GM12878 (cell line): ENCODE data around the gene BAZ2B. TPM values are rescaled to one million over a fixed set of nuclear protein-coding genes. Genes with fewer than 3 reads are reported as not detected.

Source experiments
- ATAC-seq: fragments of 200-7000 bp; cut with Tn5 transposase; 3 replicates; pipeline ENCODE4 v1.9.1; 2020; ENCODE audit warnings: mild to moderate bottlenecking, moderate library complexity
- BruUV-seq: library from RNA; stranded (reverse); fragments of 400-500 nt; replicated peaks from 2 replicates; lab custom pipeline; 2021; lab: Mats Ljungman, UMichigan
- CTCF ChIA-PET: fragments of 300-600 bp; sonication (Branson Sonifier 250); formaldehyde crosslinking; extraction: SDS; loops from one replicate; lab custom pipeline; 2021; ENCODE audit warnings: inconsistent platforms; lab: Yijun Ruan, JAX
- POLR2A ChIA-PET: fragments of 350-600 bp; formaldehyde crosslinking; extraction: SDS; loops from one replicate; lab custom pipeline; 2021; ENCODE audit warnings: inconsistent platforms; lab: Charles Lee
- RAD21 ChIA-PET: fragments of 300-600 bp; sonication (Branson Sonifier 250); formaldehyde crosslinking; loops from one replicate; lab custom pipeline; 2023; ENCODE audit warnings: antibody characterized with exemption; ENCODE audit not compliant: unreplicated experiment; lab: Charles Lee
- SMC1A ChIA-PET: fragments of 300-600 bp; sonication (Branson Sonifier 250); formaldehyde crosslinking; loops from one replicate; lab custom pipeline; 2023; ENCODE audit not compliant: unreplicated experiment, uncharacterized antibody; lab: Charles Lee
- DNase-seq: peaks from one replicate; pipeline ENCODE4 v3.0.0-alpha.2; 2011; ENCODE audit warnings: low read depth, low spot score
- FAIRE-seq: peaks from 3 replicates; lab custom pipeline; 2011; peaks lifted over from hg19 to GRCh38; lab: Jason Lieb, UNC
- H2AFZ ChIP-seq: 2 replicates; pipeline ENCODE4 v1.6.0; 2011; ENCODE audit warnings: low read depth, low read length, control low read depth; ENCODE audit not compliant: control insufficient read depth
- H3K27ac ChIP-seq: 2 replicates; pipeline ENCODE4 v1.5.1; 2011; ENCODE audit warnings: control low read depth; ENCODE audit not compliant: control insufficient read depth, insufficient read depth
- H3K27me3 ChIP-seq, 2 experiments: replicated peaks in 1 of 2; 2 replicates each; pipeline versions ENCODE4 v1.6.0 to v1.6.1; 2011; ENCODE audit warnings: low read length in 1 of 2; ENCODE audit not compliant: control insufficient read depth in 2 of 2, insufficient read depth in 2 of 2
- H3K36me3 ChIP-seq, 2 experiments: 2 replicates each; pipeline ENCODE4 v1.5.1; 2011; ENCODE audit warnings: low read length in 1 of 2; ENCODE audit not compliant: control insufficient read depth in 2 of 2, insufficient read depth in 2 of 2
- H3K4me1 ChIP-seq: 2 replicates; pipeline ENCODE4 v1.6.1; 2011; ENCODE audit warnings: mild to moderate bottlenecking, low read length, moderate library complexity, mixed read lengths; ENCODE audit not compliant: control insufficient read depth, insufficient read depth
- H3K4me2 ChIP-seq: 2 replicates; pipeline ENCODE4 v1.6.0; 2011; ENCODE audit warnings: control low read depth; ENCODE audit not compliant: control insufficient read depth, insufficient read depth
- H3K4me3 ChIP-seq: fragments of 200-600 bp; sonication (generic); 2 replicates; pipeline ENCODE4 v1.5.1; 2016
- H3K79me2 ChIP-seq: 2 replicates; pipeline ENCODE4 v1.6.0; 2011; ENCODE audit warnings: low read length; ENCODE audit not compliant: control insufficient read depth, insufficient read depth
- H3K9ac ChIP-seq: 2 replicates; pipeline ENCODE4 v1.8.0; 2011; ENCODE audit warnings: low read length, control low read depth, mixed read lengths; ENCODE audit not compliant: control insufficient read depth, insufficient read depth
- H3K9me3 ChIP-seq: replicated peaks from 3 replicates; pipeline ENCODE4 v1.5.1; 2011; ENCODE audit warnings: mild to moderate bottlenecking, low read length; ENCODE audit not compliant: control insufficient read depth, insufficient read depth
- H4K20me1 ChIP-seq: 2 replicates; pipeline ENCODE4 v1.6.0; 2011; ENCODE audit not compliant: control insufficient read depth, insufficient read depth
- ASH2L ChIP-seq: fragments of 300-600, 200-600 bp; sonication (generic); IDR thresholded peaks from 2 replicates; pipeline ENCODE4 v1.6.1; 2017; ENCODE audit warnings: low read depth, mild to moderate bottlenecking, borderline replicate concordance
- ETV6 ChIP-seq, 2 experiments: fragments of 450-650 bp in 1 of 2; IDR thresholded peaks in 1 of 2; conservative IDR thresholded peaks in 1 of 2; 2 replicates each; pipeline ENCODE4 v1.6.1; 2014; ENCODE audit warnings: antibody characterized with exemption in 1 of 2, borderline replicate concordance in 1 of 2, low read depth in 1 of 2, mild to moderate bottlenecking in 1 of 2, moderate library complexity in 1 of 2
- FOS ChIP-seq: IDR thresholded peaks from 3 replicates; pipeline ENCODE4 v1.6.1; 2011; ENCODE audit warnings: borderline replicate concordance; ENCODE audit not compliant: insufficient read length; ENCODE audit errors: extremely low read depth
- KDM1A ChIP-seq: fragments of 200-600 bp; sonication (generic); IDR thresholded peaks from 2 replicates; pipeline ENCODE4 v1.6.1; 2016; ENCODE audit warnings: borderline replicate concordance
- KLF5 ChIP-seq: fragments of 450-650 bp; IDR thresholded peaks from 2 replicates; pipeline ENCODE4 v1.6.1; 2014; ENCODE audit warnings: mild to moderate bottlenecking; ENCODE audit not compliant: partially characterized antibody
- MYB ChIP-seq: fragments of 150-350 bp; IDR thresholded peaks from 2 replicates; pipeline ENCODE4 v1.6.1; 2014; ENCODE audit warnings: mild to moderate bottlenecking, low read depth, low read length, borderline replicate concordance
- PBX3 ChIP-seq: IDR thresholded peaks from 2 replicates; pipeline ENCODE4 v1.6.1; 2011; ENCODE audit warnings: mild to moderate bottlenecking, low read depth, low read length, moderate library complexity; ENCODE audit not compliant: insufficient replicate concordance
- RFX5 ChIP-seq: IDR thresholded peaks from 2 replicates; pipeline ENCODE4 v1.6.1; 2011; ENCODE audit warnings: low read depth, low read length, improper control_type of control experiment
- SMARCA5 ChIP-seq: fragments of 450-650 bp; IDR thresholded peaks from 2 replicates; pipeline ENCODE4 v1.6.1; 2017; ENCODE audit warnings: mild to moderate bottlenecking
- TAF1 ChIP-seq: IDR thresholded peaks from 2 replicates; pipeline ENCODE4 v1.6.1; 2011; ENCODE audit warnings: mild to moderate bottlenecking, low read depth, low read length, borderline replicate concordance
- ZBTB4 ChIP-seq: fragments of 450-650 bp; formaldehyde crosslinking; IDR thresholded peaks from 2 replicates; pipeline ENCODE4 v1.4.0; 2022; ENCODE audit warnings: mild to moderate bottlenecking, moderate library complexity
- ZZZ3 ChIP-seq: IDR thresholded peaks from 2 replicates; pipeline ENCODE4 v1.6.1; 2011; ENCODE audit warnings: low read depth; ENCODE audit not compliant: control insufficient read depth, insufficient read length
- WGBS: methylation state at CpG from one replicate; pipeline ENCODE4 v1.1.6; 2016; ENCODE audit warnings: low lambda C conversion rate; ENCODE audit not compliant: insufficient replicate concordance, insufficient coverage; ENCODE audit errors: missing lambda C conversion rate; 5-methylcytosine and 5-hydroxymethylcytosine counted together
- in situ Hi-C: fragments of 300-500 bp; cut with MboI; formaldehyde crosslinking; loops from 9 replicates; pipeline ENCODE4 v1.14.3; 2018; ENCODE audit warnings: mixed read lengths
- intact Hi-C: fragments of 100-400 bp; cut with micrococcal nuclease; formaldehyde crosslinking; loops from one replicate; pipeline ENCODE4 v1.14.2; 2022; ENCODE audit not compliant: unreplicated experiment
- polyA plus RNA-seq, 11 experiments: library from polyadenylated mRNA; depleted of rRNA in 4 of 11; unstranded in 6 of 11; stranded (reverse) in 5 of 11; fragments of >200 nt; fragmentation: Nextera tagmentation in 4 of 11; fragmentation: Illumina TruSeq in 1 of 11; extraction: Ambion mirVana in 4 of 11; extraction: Trizol in 1 of 11; gene quantifications; 1 replicate in 1 of 11; 2 replicates in 10 of 11; pipeline versions ENCODE4 v1.2.1 to v1.2.3, GENCODE V29; 2011 to 2016; ENCODE audit warnings: inconsistent platforms in 2 of 11, missing spikeins in 2 of 11, low read depth in 1 of 11
- total RNA-seq, 4 experiments: library from RNA; depleted of rRNA in 3 of 4; stranded (reverse); fragments of >200 nt in 3 of 4; fragmentation: Illumina TruSeq in 1 of 4; extraction: Trizol in 1 of 4; gene quantifications; 2 replicates each; pipeline versions ENCODE4 v1.2.1 to v1.2.3, GENCODE V29; 2013 to 2021
- TF ChIP-seq, protein P1 (sequence below): fragments of 150-350 bp; IDR thresholded peaks from 2 replicates; pipeline ENCODE4 v1.6.1; 2016; ENCODE audit warnings: low read depth, low read length

The BAZ2B gene
- total and polyA plus RNA-seq, 10 of the 15 experiments (the other 5 are each of a cell fraction or from before 2014, with no cell fraction given) = 8.8 to 49.7 (median 24.7) TPM

DNA sequence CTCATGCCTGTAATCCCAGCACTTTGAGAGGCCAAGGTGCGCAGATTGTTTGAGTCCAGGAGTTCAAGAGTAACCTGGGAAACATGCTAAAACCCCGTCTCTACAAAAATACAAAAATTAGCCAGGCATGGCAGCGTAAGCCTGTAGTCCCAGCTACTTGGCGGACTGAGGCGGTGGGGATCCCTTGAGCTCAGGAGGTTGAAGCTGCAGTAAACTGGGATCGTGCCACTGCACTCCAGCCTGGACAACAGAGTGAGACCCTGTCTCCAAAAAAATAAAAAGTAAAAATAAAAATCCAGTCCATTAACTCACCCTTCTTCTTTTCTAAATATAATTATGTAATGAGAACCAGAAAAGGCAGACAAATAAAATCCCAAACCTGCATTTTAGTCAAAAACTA lies 8.2 kb downstream of the BAZ2B start:
- no peaks in the 10 kb centered on the region for H4K20me1 ChIP-seq

More for the DNA sequence above, 8.2 kb downstream of the BAZ2B start:
- ChIA-PET CTCF (no interaction called here), RAD21 (interaction anchor here (1.1 kb wide), 1 partner anchor 13 kb away, joined by 3 read pairs; no protein-coding TSS in a partner anchor), SMC1A (interaction anchor here (1.8 kb wide), 1 partner anchor 8 kb away, joined by 4 read pairs; no protein-coding TSS in a partner anchor), POLR2A (no interaction called here)
- FAIRE-seq (no peak), ATAC-seq (no peak), DNase-seq (no peak)
- H3K4me2 ChIP-seq = no peak overlapping the region
- intact Hi-C loops (no loop called here), in situ Hi-C loops (no loop called here)
- BruUV-seq = no TSS peak
- no peak overlapping the region for H3K4me3 ChIP-seq
- no peak overlapping the region for H3K9ac ChIP-seq
- peaks cover 12% of the 10 kb centered on the region for H3K79me2 ChIP-seq
- WGBS = 95% methylated on average over 6 of the region's 6 CpGs
- H3K9me3 ChIP-seq = no peaks in the 10 kb centered on the region
- H2AFZ ChIP-seq = no peak overlapping the region
- H3K36me3 ChIP-seq = no peaks in the 10 kb centered on the region
- H3K27ac ChIP-seq = no peak overlapping the region
- H3K4me1 ChIP-seq = no peaks in the 10 kb centered on the region; the same call in 1 of the 2 replicates
- TF ChIP-seq KLF5 (no peak), SMARCA5 (no peak), ASH2L (no peak), RFX5 (no peak), MYB (no peak), ZZZ3 (no peak), FOS (no peak), TAF1 (no peak), PBX3 (no peak), ETV6 (conservative IDR thresholded peaks at IDR 0.05 in 1 of 2, IDR thresholded peaks at IDR 0.05 in 1 of 2; ENCODE audit: borderline replicate concordance in 1 of 2, low read depth in 1 of 2) (no peak), ZBTB4 (CRISPR knock-in tag) (no peak), KDM1A (no peak)
- TF ChIP-seq, protein P1, sequence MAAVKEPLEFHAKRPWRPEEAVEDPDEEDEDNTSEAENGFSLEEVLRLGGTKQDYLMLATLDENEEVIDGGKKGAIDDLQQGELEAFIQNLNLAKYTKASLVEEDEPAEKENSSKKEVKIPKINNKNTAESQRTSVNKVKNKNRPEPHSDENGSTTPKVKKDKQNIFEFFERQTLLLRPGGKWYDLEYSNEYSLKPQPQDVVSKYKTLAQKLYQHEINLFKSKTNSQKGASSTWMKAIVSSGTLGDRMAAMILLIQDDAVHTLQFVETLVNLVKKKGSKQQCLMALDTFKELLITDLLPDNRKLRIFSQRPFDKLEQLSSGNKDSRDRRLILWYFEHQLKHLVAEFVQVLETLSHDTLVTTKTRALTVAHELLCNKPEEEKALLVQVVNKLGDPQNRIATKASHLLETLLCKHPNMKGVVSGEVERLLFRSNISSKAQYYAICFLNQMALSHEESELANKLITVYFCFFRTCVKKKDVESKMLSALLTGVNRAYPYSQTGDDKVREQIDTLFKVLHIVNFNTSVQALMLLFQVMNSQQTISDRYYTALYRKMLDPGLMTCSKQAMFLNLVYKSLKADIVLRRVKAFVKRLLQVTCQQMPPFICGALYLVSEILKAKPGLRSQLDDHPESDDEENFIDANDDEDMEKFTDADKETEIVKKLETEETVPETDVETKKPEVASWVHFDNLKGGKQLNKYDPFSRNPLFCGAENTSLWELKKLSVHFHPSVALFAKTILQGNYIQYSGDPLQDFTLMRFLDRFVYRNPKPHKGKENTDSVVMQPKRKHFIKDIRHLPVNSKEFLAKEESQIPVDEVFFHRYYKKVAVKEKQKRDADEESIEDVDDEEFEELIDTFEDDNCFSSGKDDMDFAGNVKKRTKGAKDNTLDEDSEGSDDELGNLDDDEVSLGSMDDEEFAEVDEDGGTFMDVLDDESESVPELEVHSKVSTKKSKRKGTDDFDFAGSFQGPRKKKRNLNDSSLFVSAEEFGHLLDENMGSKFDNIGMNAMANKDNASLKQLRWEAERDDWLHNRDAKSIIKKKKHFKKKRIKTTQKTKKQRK = no peak
- no peaks in the 10 kb centered on the region for H3K27me3 ChIP-seq
